GM12865 (cell line): Measurements from ENCODE around the gene MSMP.

Experiments
- DNase-seq: peaks from one replicate; pipeline ENCODE4 v3.0.0; 2010; ENCODE audit warnings: low read depth
- H3K4me3 ChIP-seq: 2 replicates; pipeline ENCODE4 v1.5.1; 2011; ENCODE audit warnings: mild to moderate bottlenecking, low read depth, low read length, control low read depth
- CTCF ChIP-seq: IDR thresholded peaks from 2 replicates; pipeline ENCODE4 v1.5.1; 2011; ENCODE audit warnings: low read length, control low read depth, low read depth, inconsistent platforms; ENCODE audit not compliant: insufficient read depth; ENCODE audit errors: missing control alignments

MSMP gene

DNA sequence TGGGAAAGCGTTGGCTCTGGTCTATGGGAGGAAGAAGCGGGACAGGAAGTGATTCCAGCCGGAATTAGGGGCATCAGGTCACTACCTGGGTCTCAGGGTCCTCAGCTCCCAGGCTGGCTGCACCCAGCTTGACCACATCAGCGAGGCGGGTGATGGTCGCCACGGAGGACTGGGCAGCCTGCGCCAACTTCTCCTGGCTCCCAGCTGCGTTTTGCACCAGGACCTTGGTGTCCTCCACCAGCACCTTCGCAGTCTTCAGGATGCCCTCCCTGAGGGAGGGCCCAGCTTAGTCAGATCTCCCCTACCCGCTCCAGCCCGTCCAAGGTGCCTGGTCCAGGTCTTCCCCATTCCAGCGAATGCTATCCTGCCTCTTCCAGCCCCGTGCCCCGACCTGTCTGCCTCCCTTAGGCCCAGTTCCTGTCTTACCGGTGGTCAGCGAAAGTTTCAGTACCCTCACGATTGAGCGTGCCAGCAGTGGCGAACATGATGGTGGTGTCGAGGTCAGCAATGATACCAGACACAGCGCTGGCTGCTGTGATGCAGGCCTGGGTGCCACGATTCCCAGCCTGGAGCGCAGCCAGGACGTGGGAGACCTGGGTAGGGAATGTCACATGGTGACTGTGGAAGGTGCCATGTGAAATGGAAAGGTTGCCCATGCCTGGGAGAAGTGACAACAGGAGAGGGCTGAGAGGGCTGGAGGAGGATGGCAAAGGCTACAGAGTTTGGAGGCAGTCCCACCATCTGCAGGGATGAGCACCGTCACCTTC is 50.0 kb downstream of the MSMP start:
- no peak for TF ChIP-seq CTCF
- DNase-seq: no peak
- H3K4me3 ChIP-seq: no peak overlapping the region
